Neural progenitor cell (in vitro differentiated cells): ENCODE data around the gene CAV1. TPM values are rescaled to one million over a fixed set of nuclear protein-coding genes. Genes with fewer than 3 reads are reported as not detected.

Experiments used
- DNase-seq: peaks from one replicate; pipeline ENCODE4 v3.0.0-alpha.2; 2016; ENCODE audit warnings: low spot score
- H2AFZ ChIP-seq: fragments of 200-600 bp; sonication (generic); replicated peaks from 2 replicates; pipeline ENCODE4 v1.6.1; 2016; ENCODE audit warnings: antibody characterized with exemption
- H3F3A ChIP-seq: fragments of 200-600 bp; sonication (generic); 2 replicates; pipeline ENCODE4 v1.6.1; 2016; ENCODE audit warnings: antibody characterized with exemption, low read depth
- H3K27ac ChIP-seq: fragments of 200-600 bp; sonication (generic); 2 replicates; pipeline ENCODE4 v1.5.1; 2016; ENCODE audit warnings: mild to moderate bottlenecking
- H3K27me3 ChIP-seq: fragments of 200-600 bp; sonication (generic); 2 replicates; pipeline ENCODE4 v1.6.1; 2016; ENCODE audit warnings: mild to moderate bottlenecking, moderate library complexity
- H3K36me3 ChIP-seq: fragments of 200-600 bp; sonication (generic); 2 replicates; pipeline ENCODE4 v1.5.1; 2016
- H3K4me1 ChIP-seq: fragments of 200-600 bp; sonication (generic); 2 replicates; pipeline ENCODE4 v1.6.1; 2016; ENCODE audit warnings: mixed run types
- H3K4me2 ChIP-seq: fragments of 200-600 bp; sonication (generic); 2 replicates; pipeline ENCODE4 v1.6.1; 2016
- H3K4me3 ChIP-seq: fragments of 200-600 bp; sonication (generic); 2 replicates; pipeline ENCODE4 v1.5.1; 2016
- H3K79me2 ChIP-seq: fragments of 200-600 bp; sonication (generic); 2 replicates; pipeline ENCODE4 v1.6.1; 2016; ENCODE audit warnings: low read depth
- H3K9ac ChIP-seq: fragments of 200-600 bp; sonication (generic); 2 replicates; pipeline ENCODE4 v1.6.1; 2016
- H3K9me3 ChIP-seq: fragments of 200-600 bp; sonication (generic); 2 replicates; pipeline ENCODE4 v1.5.1; 2016; ENCODE audit warnings: low read depth
- H4K20me1 ChIP-seq: fragments of 200-600 bp; sonication (generic); 2 replicates; pipeline ENCODE4 v1.6.1; 2016; ENCODE audit warnings: low read depth
- H3K27ac Mint-ChIP-seq: 3 replicates; pipeline ENCODE4 v1.8.0; 2021; ENCODE audit warnings: mixed read lengths
- H3K27me3 Mint-ChIP-seq: 2 replicates; pipeline ENCODE4 v1.8.0; 2022; ENCODE audit warnings: low read depth, mild to moderate bottlenecking, inconsistent platforms, moderate library complexity, mixed read lengths; ENCODE audit not compliant: insufficient read depth
- H3K36me3 Mint-ChIP-seq: 3 replicates; pipeline ENCODE4 v1.8.0; 2021; ENCODE audit warnings: mixed read lengths
- H3K4me1 Mint-ChIP-seq: 3 replicates; pipeline ENCODE4 v1.8.0; 2021; ENCODE audit warnings: mixed read lengths
- H3K4me3 Mint-ChIP-seq: 3 replicates; pipeline ENCODE4 v1.8.0; 2021; ENCODE audit warnings: mild to moderate bottlenecking, moderate library complexity, mixed read lengths
- H3K9me3 Mint-ChIP-seq: 3 replicates; pipeline ENCODE4 v1.8.0; 2020; ENCODE audit warnings: mixed read lengths
- CTCF ChIP-seq: fragments of 200-600 bp; sonication (generic); IDR thresholded peaks from 2 replicates; pipeline ENCODE4 v1.5.1; 2017; ENCODE audit warnings: antibody characterized with exemption, mild to moderate bottlenecking
- EZH2 ChIP-seq: fragments of 200-600 bp; sonication (generic); IDR thresholded peaks from 2 replicates; pipeline ENCODE4 v1.6.1; 2017; ENCODE audit warnings: antibody characterized with exemption, mild to moderate bottlenecking, moderate library complexity
- EZH2phosphoT487 ChIP-seq: fragments of 200-600 bp; sonication (generic); IDR thresholded peaks from 2 replicates; pipeline ENCODE4 v1.6.1; 2017; ENCODE audit warnings: antibody characterized with exemption
- total RNA-seq: library from RNA; depleted of rRNA; stranded (reverse); fragments of >200 nt; gene quantifications from 2 replicates; pipeline ENCODE4 v1.2.3, GENCODE V29; 2015; ENCODE audit warnings: low replicate concordance

The CAV1 gene
- total RNA-seq, 1 donor from 2014 or later: 0.19 TPM

GRCh38 chr7:116592041-116592355 is 67.2 kb downstream of the CAV1 start:
- Histone ChIP-seq H4K20me1 (no peaks in the 10 kb centered on the region), H3K79me2 (no peaks in the 10 kb centered on the region), H3K4me3 (no peak overlapping the region), H3K9me3 (no peaks in the 10 kb centered on the region), H3K4me1 (peaks cover 12% of the 10 kb centered on the region), H3K4me2 (no peak overlapping the region), H3K36me3 (no peaks in the 10 kb centered on the region), H3K27ac (no peak overlapping the region), H3K9ac (no peak overlapping the region), H3F3A (peaks cover 3% of the 10 kb centered on the region), H3K27me3 (no peaks in the 10 kb centered on the region), H2AFZ (no peak overlapping the region)
- TF ChIP-seq EZH2: no peak
- no peak for TF ChIP-seq EZH2phosphoT487
- TF ChIP-seq CTCF: no peak
- H3K27ac Mint-ChIP-seq: no peak overlapping the region
- no peaks in the 10 kb centered on the region for H3K9me3 Mint-ChIP-seq
- H3K27me3 Mint-ChIP-seq: peaks cover 7% of the 10 kb centered on the region
- peaks cover 19% of the 10 kb centered on the region for H3K4me1 Mint-ChIP-seq
- DNase-seq: no peak
- no peaks in the 10 kb centered on the region for H3K36me3 Mint-ChIP-seq
- H3K4me3 Mint-ChIP-seq: no peak overlapping the region

- no peak overlapping the region for H3K27ac Mint-ChIP-seq
- H3K36me3 Mint-ChIP-seq: no peaks in the 10 kb centered on the region
- Histone ChIP-seq H3F3A (peaks cover 3% of the 10 kb centered on the region), H3K79me2 (no peaks in the 10 kb centered on the region), H3K9ac (no peak overlapping the region), H4K20me1 (no peaks in the 10 kb centered on the region), H3K4me1 (peaks cover 12% of the 10 kb centered on the region), H2AFZ (no peak overlapping the region), H3K4me2 (no peak overlapping the region), H3K27ac (no peak overlapping the region), H3K9me3 (no peaks in the 10 kb centered on the region), H3K36me3 (no peaks in the 10 kb centered on the region), H3K4me3 (no peak overlapping the region), H3K27me3 (no peaks in the 10 kb centered on the region)
- peaks cover 19% of the 10 kb centered on the region for H3K4me1 Mint-ChIP-seq
- H3K4me3 Mint-ChIP-seq: no peak overlapping the region
- no peak for TF ChIP-seq EZH2
- no peak for TF ChIP-seq CTCF
- no peak for TF ChIP-seq EZH2phosphoT487
- H3K9me3 Mint-ChIP-seq: no peaks in the 10 kb centered on the region
- peaks cover 5% of the 10 kb centered on the region for H3K27me3 Mint-ChIP-seq
- DNase-seq: no peak
Measured at GRCh38 chr7:116592445-116592844, 67.6 kb downstream of the CAV1 start.

GRCh38 chr7:116593359-116594075 is 68.7 kb downstream of the CAV1 start:
- H3K9ac ChIP-seq: no peak overlapping the region
- H3K27ac ChIP-seq: no peak overlapping the region
- no peak overlapping the region for H3K4me2 ChIP-seq
- no peaks in the 10 kb centered on the region for H3K9me3 ChIP-seq
- Mint-ChIP-seq H3K36me3 (no peaks in the 10 kb centered on the region), H3K9me3 (no peaks in the 10 kb centered on the region), H3K4me3 (no peak overlapping the region), H3K4me1 (peaks cover 11% of the 10 kb centered on the region), H3K27ac (no peak overlapping the region), H3K27me3 (peaks cover 5% of the 10 kb centered on the region)
- no peaks in the 10 kb centered on the region for H3K36me3 ChIP-seq
- no peak overlapping the region for H3K4me3 ChIP-seq
- H3K4me1 ChIP-seq: peaks cover 7% of the 10 kb centered on the region
- TF ChIP-seq EZH2phosphoT487: no peak
- no peak for TF ChIP-seq EZH2
- TF ChIP-seq CTCF: no peak
- no peak for DNase-seq
- no peaks in the 10 kb centered on the region for H3K79me2 ChIP-seq
- no peaks in the 10 kb centered on the region for H3K27me3 ChIP-seq
- no peaks in the 10 kb centered on the region for H3F3A ChIP-seq
- H4K20me1 ChIP-seq: no peaks in the 10 kb centered on the region
- no peak overlapping the region for H2AFZ ChIP-seq
